HepG2 (cell line): ENCODE results near the gene SPHK2. TPM values are rescaled to one million over a fixed set of nuclear protein-coding genes. Genes with fewer than 3 reads are reported as not detected.
A peak's percentile ranks its signal among the peaks of the same experiment; 100 is the strongest.

Source experiments
- ATAC-seq: fragments of 200-7000 bp; cut with Tn5 transposase; 3 replicates; pipeline ENCODE4 v1.9.1; 2020; ENCODE audit warnings: mild to moderate bottlenecking, moderate library complexity
- BruUV-seq: library from RNA; stranded (reverse); fragments of 400-500 nt; replicated peaks from 2 replicates; lab custom pipeline; 2021; lab: Mats Ljungman, UMichigan
- CTCF ChIA-PET: fragments of 300-600 bp; formaldehyde crosslinking; extraction: SDS; loops from one replicate; lab custom pipeline; 2021; ENCODE audit warnings: low total read pairs, inconsistent platforms, low intra/inter-chr PET ratio; lab: Yijun Ruan, JAX
- POLR2A ChIA-PET: fragments of 350-600 bp; sonication (Branson Sonifier 250); formaldehyde crosslinking; loops from one replicate; lab custom pipeline; 2020; ENCODE audit warnings: antibody characterized with exemption, inconsistent platforms; lab: Yijun Ruan, JAX
- DNase-seq: peaks from one replicate; pipeline ENCODE4 v3.0.0-alpha.2; 2015; ENCODE audit warnings: low spot score
- FAIRE-seq: peaks from 3 replicates; lab custom pipeline; 2011; peaks lifted over from hg19 to GRCh38; lab: Jason Lieb, UNC
- H2AFZ ChIP-seq: one replicate; pipeline ENCODE4 v1.6.1; 2011; ENCODE audit warnings: low read length, inconsistent platforms
- H3K27ac ChIP-seq: fragments of 300-600 bp; 3 replicates; pipeline ENCODE4 v1.8.0; 2011; ENCODE audit warnings: mixed run types, mild to moderate bottlenecking, mixed read lengths, low read length, inconsistent platforms; ENCODE audit not compliant: insufficient read depth; ENCODE audit errors: extremely low read length
- H3K27me3 ChIP-seq, 2 experiments: fragments of 200-600 bp in 1 of 2; 2 replicates in 1 of 2; 3 replicates in 1 of 2; pipeline versions ENCODE4 v1.6.0 to v1.8.0; 2011; ENCODE audit warnings: low read length in 2 of 2, mild to moderate bottlenecking in 2 of 2, moderate library complexity in 2 of 2, inconsistent platforms in 1 of 2; ENCODE audit not compliant: insufficient read depth in 2 of 2, control insufficient read depth in 1 of 2
- H3K36me3 ChIP-seq, 2 experiments: fragments of 200-600 bp in 1 of 2; replicated peaks in 1 of 2; 2 replicates in 1 of 2; 3 replicates in 1 of 2; pipeline versions ENCODE4 v1.5.1 to v1.8.0; 2011; ENCODE audit warnings: low read length in 2 of 2, inconsistent platforms in 1 of 2; ENCODE audit not compliant: insufficient read depth in 2 of 2, control insufficient read depth in 1 of 2
- H3K4me1 ChIP-seq: 2 replicates; pipeline ENCODE4 v1.5.1; 2012; ENCODE audit warnings: low read length, inconsistent platforms; ENCODE audit not compliant: insufficient read depth
- H3K4me2 ChIP-seq: 2 replicates; pipeline ENCODE4 v1.6.0; 2011; ENCODE audit warnings: low read depth, low read length, inconsistent platforms
- H3K4me3 ChIP-seq, 3 experiments: fragments of 200-600 bp in 1 of 3; sonication (generic), shearing (Covaris generic) in 1 of 3; replicated peaks in 1 of 3; 2 replicates each; pipeline ENCODE4 v1.5.1; 2011 to 2016; ENCODE audit warnings: low read length in 3 of 3, inconsistent platforms in 2 of 3, low read depth in 2 of 3, mild to moderate bottlenecking in 2 of 3, control low read depth in 1 of 3, mixed read lengths in 1 of 3; ENCODE audit not compliant: insufficient read depth in 1 of 3
- H3K79me2 ChIP-seq: one replicate; pipeline ENCODE4 v1.6.1; 2011; ENCODE audit warnings: low read length, inconsistent platforms; ENCODE audit not compliant: insufficient read depth
- H3K9ac ChIP-seq: 2 replicates; pipeline ENCODE4 v1.6.0; 2011; ENCODE audit warnings: mild to moderate bottlenecking, low read depth, low read length, inconsistent platforms; ENCODE audit not compliant: insufficient read depth
- H3K9me3 ChIP-seq: 2 replicates; pipeline ENCODE4 v1.5.1; 2012; ENCODE audit warnings: mild to moderate bottlenecking, low read length
- H4K20me1 ChIP-seq: 2 replicates; pipeline ENCODE4 v1.6.0; 2011; ENCODE audit warnings: inconsistent platforms, mild to moderate bottlenecking, low read length, moderate library complexity; ENCODE audit not compliant: insufficient read depth
- CBX2 ChIP-seq, 2 experiments: fragments of 200-600 bp in 1 of 2; sonication (generic); formaldehyde crosslinking in 1 of 2; IDR thresholded peaks; 2 replicates each; pipeline versions ENCODE4 v1.7.0 to v1.8.1; 2018 to 2022; ENCODE audit warnings: low read depth in 2 of 2, low read length in 1 of 2, mild to moderate bottlenecking in 1 of 2, missing genetic modification reagents in 1 of 2
- EZH2 ChIP-seq: conservative IDR thresholded peaks from 2 replicates; pipeline ENCODE4 v1.6.1; 2012; ENCODE audit warnings: mild to moderate bottlenecking, low read depth, low read length, moderate library complexity
- HES4 ChIP-seq: sonication (generic); formaldehyde crosslinking; IDR thresholded peaks from 2 replicates; pipeline ENCODE4 v1.9.0; 2021; ENCODE audit warnings: mild to moderate bottlenecking, missing genetic modification reagents, borderline replicate concordance
- HMG20A ChIP-seq: IDR thresholded peaks from 2 replicates; pipeline ENCODE4 v1.6.1; 2016; ENCODE audit warnings: borderline replicate concordance
- KLF13 ChIP-seq: sonication (generic); formaldehyde crosslinking; IDR thresholded peaks from 2 replicates; pipeline ENCODE4 v1.4.0; 2020; ENCODE audit warnings: mild to moderate bottlenecking, missing genetic modification reagents
- KMT2B ChIP-seq: IDR thresholded peaks from 2 replicates; pipeline ENCODE4 v1.6.1; 2016; ENCODE audit warnings: missing genetic modification reagents, missing compliant biosample characterization
- PBX2 ChIP-seq: IDR thresholded peaks from 2 replicates; pipeline ENCODE4 v1.6.1; 2016; ENCODE audit warnings: control low read depth
- RFX5 ChIP-seq: IDR thresholded peaks from 2 replicates; pipeline ENCODE4 v1.6.1; 2011; ENCODE audit warnings: low read depth, low read length, improper control_type of control experiment
- TEAD3 ChIP-seq: optimal IDR thresholded peaks from 2 replicates; pipeline ENCODE3; 2016; ENCODE audit warnings: borderline replicate concordance
- TERF1 ChIP-seq: sonication (generic); formaldehyde crosslinking; IDR thresholded peaks from 2 replicates; pipeline ENCODE4 v1.8.0; 2022; ENCODE audit warnings: mild to moderate bottlenecking, missing genetic modification reagents, moderate library complexity
- TMF1 ChIP-seq: sonication (generic); formaldehyde crosslinking; IDR thresholded peaks from 2 replicates; pipeline ENCODE4 v1.8.1; 2022; ENCODE audit warnings: low read depth, missing genetic modification reagents
- ZBTB3 ChIP-seq: sonication (generic); formaldehyde crosslinking; IDR thresholded peaks from 2 replicates; pipeline ENCODE4 v1.4.0; 2020; ENCODE audit warnings: low read depth, mild to moderate bottlenecking, moderate library complexity, missing genetic modification reagents, borderline replicate concordance
- ZNF326 ChIP-seq: sonication (generic); formaldehyde crosslinking; IDR thresholded peaks from 2 replicates; pipeline ENCODE4 v1.4.0; 2020; ENCODE audit warnings: missing genetic modification reagents, borderline replicate concordance
- ZNF431 ChIP-seq: sonication (generic); formaldehyde crosslinking; IDR thresholded peaks from 2 replicates; pipeline ENCODE4 v1.9.0; 2022; ENCODE audit warnings: missing genetic modification reagents, low read depth, mild to moderate bottlenecking, borderline replicate concordance
- ZNF503 ChIP-seq: sonication (generic); formaldehyde crosslinking; IDR thresholded peaks from 2 replicates; pipeline ENCODE4 v1.4.0; 2020; ENCODE audit warnings: missing genetic modification reagents
- ZNF546 ChIP-seq: sonication (generic); formaldehyde crosslinking; conservative IDR thresholded peaks from 2 replicates; pipeline ENCODE4 v1.8.1; 2023; ENCODE audit warnings: mild to moderate bottlenecking, missing genetic modification reagents
- ZNF558 ChIP-seq: sonication (generic); formaldehyde crosslinking; IDR thresholded peaks from 2 replicates; pipeline ENCODE4 v1.9.0; 2022; ENCODE audit warnings: mild to moderate bottlenecking, missing genetic modification reagents, borderline replicate concordance
- ZNF850 ChIP-seq: sonication (generic); formaldehyde crosslinking; conservative IDR thresholded peaks from 2 replicates; pipeline ENCODE4 v1.9.0; 2021; ENCODE audit warnings: mild to moderate bottlenecking, missing genetic modification reagents
- WGBS: methylation state at CpG from one replicate; pipeline ENCODE4 v1.1.6; 2017; ENCODE audit warnings: low lambda C conversion rate; 5-methylcytosine and 5-hydroxymethylcytosine counted together
- in situ Hi-C: cut with HindIII; loops from 2 replicates; pipeline ENCODE4 v1.10.0; 2017; ENCODE audit warnings: low pct_unique_long_range_greater_than_20kb; ENCODE audit not compliant: extremely low pct_ligation_motif_present
- intact Hi-C: fragments of 100-400 bp; cut with micrococcal nuclease; formaldehyde crosslinking; loops from one replicate; pipeline ENCODE4 v1.10.0; 2022; ENCODE audit not compliant: unreplicated experiment
- polyA plus RNA-seq, 8 experiments: library from polyadenylated mRNA; depleted of rRNA in 3 of 8; stranded (reverse) in 7 of 8; unstranded in 1 of 8; fragments of >200 nt; fragmentation: Illumina TruSeq in 4 of 8; extraction: Trizol in 4 of 8; gene quantifications; 2 replicates each; pipeline versions ENCODE4 v1.2.1 to v1.2.3, GENCODE V29; 2011 to 2016; ENCODE audit warnings: low read depth in 4 of 8, missing spikeins in 1 of 8, mixed read lengths in 1 of 8; ENCODE audit not compliant: insufficient read depth in 1 of 8
- total RNA-seq, 5 experiments: library from RNA; depleted of rRNA; stranded (reverse); fragments of >200 nt; fragmentation: Illumina TruSeq; extraction: Trizol; gene quantifications; 2 replicates each; pipeline ENCODE4 v1.2.3, GENCODE V29; 2016; ENCODE audit warnings: low read depth in 1 of 5

The SPHK2 gene
- total and polyA plus RNA-seq, 2 of the 13 experiments (the other 11 are each of a cell fraction or from before 2014, with no cell fraction given), result 2.9 to 14.4 TPM

GRCh38 chr19:48639483-48640375, 20.4 kb downstream of the SPHK2 start:
- Histone ChIP-seq H3K27ac (no peak overlapping the region), H3K79me2 (no peaks in the 10 kb centered on the region), H3K4me3 (peak overlapping the region in 1 of 3 experiments; percentile 29; a peak in 1 of 6 replicates), H3K9me3 (no peaks in the 10 kb centered on the region), H3K36me3 (no peaks in the 10 kb centered on the region), H3K27me3 (peaks cover 0 to 8% of the 10 kb centered on the region in 2 experiments; a peak in 3 of 5 replicates), H2AFZ (no peak overlapping the region), H3K4me2 (peak overlapping the region; percentile 51), H3K4me1 (peaks cover 48% of the 10 kb centered on the region), H3K9ac (no peak overlapping the region), H4K20me1 (no peaks in the 10 kb centered on the region)
- FAIRE-seq (no peak), ATAC-seq (no peak), DNase-seq (no peak)
- intact Hi-C loops, result no loop called here
- CTCF ChIA-PET, result no interaction called here
- in situ Hi-C loops, result no loop called here
- POLR2A ChIA-PET, result interaction anchor here (1.0 kb wide), 1 partner anchor 21 kb away, joined by 4 read pairs; the partner anchor contains the start of genes RPL18 and SPHK2
- WGBS, result 40% methylated on average over 32 of the region's 33 CpGs
- BruUV-seq, result no TSS peak
- TF ChIP-seq HES4 (CRISPR knock-in tag), result no peak
- TF ChIP-seq CBX2 (IDR thresholded peaks at IDR 0.05; ENCODE audit: low read depth, low read length), result no peak
- TF ChIP-seq CBX2 (CRISPR knock-in tag; IDR thresholded peaks at IDR 0.05; ENCODE audit: low read depth), result no peak
- TF ChIP-seq PBX2 (CRISPR knock-in tag), result no peak
- TF ChIP-seq ZBTB3 (CRISPR knock-in tag), result no peak
- TF ChIP-seq ZNF503, result no peak
- TF ChIP-seq TERF1 (CRISPR knock-in tag), result no peak
- no peak for TF ChIP-seq ZNF850
- no peak for TF ChIP-seq ZNF326
- no peak for TF ChIP-seq KLF13 (CRISPR knock-in tag)
- TF ChIP-seq HMG20A, result no peak
- no peak for TF ChIP-seq KMT2B (CRISPR knock-in tag)
- TF ChIP-seq ZNF546, result no peak
- TF ChIP-seq TMF1 (CRISPR knock-in tag), result no peak
- TF ChIP-seq TEAD3 (CRISPR knock-in tag), result no peak
- TF ChIP-seq ZNF431 (CRISPR knock-in tag), result no peak
- TF ChIP-seq RFX5, result no peak
- TF ChIP-seq EZH2, result no peak
- TF ChIP-seq ZNF558 (CRISPR knock-in tag), result no peak
